ENCODE data around the gene EIF4EBP2. TPM values are rescaled to one million over a fixed set of nuclear protein-coding genes. Genes with fewer than 3 reads are reported as not detected.
A peak's percentile ranks its signal among the peaks of the same experiment; 100 is the strongest.

Gene EIF4EBP2
- total RNA-seq, 1 donor from 2014 or later = 122 TPM

DNA sequence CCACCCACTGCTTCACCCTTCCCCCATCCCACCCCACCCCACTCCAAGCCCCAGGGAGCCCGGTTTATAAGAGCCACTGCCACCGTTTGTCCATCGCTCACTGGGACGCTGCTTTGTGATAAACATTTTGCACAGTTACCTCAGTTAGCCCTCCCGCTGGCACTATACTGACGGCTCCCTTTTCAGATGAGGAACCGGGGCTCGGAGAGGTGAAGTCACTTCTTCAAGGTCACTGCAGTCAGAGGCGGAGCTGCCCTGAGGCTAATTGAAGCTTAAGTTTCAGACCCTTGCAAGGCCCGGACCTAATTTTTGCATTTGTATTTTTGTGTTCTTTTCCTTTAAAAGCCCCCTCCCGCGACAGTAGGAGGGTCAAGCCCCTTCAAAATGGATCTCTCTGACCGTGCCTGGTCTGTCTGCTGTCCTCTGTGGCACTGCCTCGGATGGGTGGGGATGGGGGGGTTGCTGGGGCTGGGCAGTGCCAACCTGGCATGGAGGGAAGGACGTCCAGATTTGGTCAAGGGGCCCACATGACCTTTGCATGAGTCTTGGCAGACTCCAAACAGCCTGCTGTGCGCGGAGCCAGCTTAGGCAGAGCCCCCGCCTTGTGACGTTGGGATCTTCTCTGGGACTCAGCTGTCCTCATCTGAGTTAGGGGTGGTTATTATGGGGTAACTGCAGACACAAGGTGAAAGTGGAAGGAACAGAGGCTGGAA, 55.3 kb downstream of the EIF4EBP2 start:
- no peak overlapping the region for H3K27ac ChIP-seq
- peaks cover 35% of the 10 kb centered on the region for H3K27me3 Mint-ChIP-seq (ENCODE audit: insufficient read depth, low read depth)
- peak overlapping the region; percentile 81 for H3K4me3 Mint-ChIP-seq
- no peak overlapping the region for H3K27ac Mint-ChIP-seq
- peaks cover 36% of the 10 kb centered on the region for H3F3A ChIP-seq (ENCODE audit: low read depth)
- H3K36me3 Mint-ChIP-seq = no peaks in the 10 kb centered on the region
- H3K9me3 ChIP-seq (ENCODE audit: low read depth) = no peaks in the 10 kb centered on the region
- peaks cover 34% of the 10 kb centered on the region for H3K4me1 Mint-ChIP-seq
- TF ChIP-seq CTCF (IDR thresholded peaks at IDR 0.05) (no peak), EZH2 (IDR thresholded peaks at IDR 0.05) (no peak), EZH2phosphoT487 (IDR thresholded peaks at IDR 0.05) (no peak)
- H3K79me2 ChIP-seq (ENCODE audit: low read depth) = no peaks in the 10 kb centered on the region
- DNase-seq (ENCODE audit: low spot score) = peak; percentile 42
- H3K9me3 Mint-ChIP-seq = no peaks in the 10 kb centered on the region
- H3K4me2 ChIP-seq = peak overlapping the region; percentile 95
- no peak overlapping the region for H3K9ac ChIP-seq
- H3K27me3 ChIP-seq = peaks cover 68% of the 10 kb centered on the region
- H4K20me1 ChIP-seq (ENCODE audit: low read depth) = peaks cover 25% of the 10 kb centered on the region
- peak overlapping the region; percentile 60 for H3K4me3 ChIP-seq
- H2AFZ ChIP-seq (replicated peaks) = no peak overlapping the region
- H3K4me1 ChIP-seq = peaks cover 26% of the 10 kb centered on the region
- no peaks in the 10 kb centered on the region for H3K36me3 ChIP-seq

DNA sequence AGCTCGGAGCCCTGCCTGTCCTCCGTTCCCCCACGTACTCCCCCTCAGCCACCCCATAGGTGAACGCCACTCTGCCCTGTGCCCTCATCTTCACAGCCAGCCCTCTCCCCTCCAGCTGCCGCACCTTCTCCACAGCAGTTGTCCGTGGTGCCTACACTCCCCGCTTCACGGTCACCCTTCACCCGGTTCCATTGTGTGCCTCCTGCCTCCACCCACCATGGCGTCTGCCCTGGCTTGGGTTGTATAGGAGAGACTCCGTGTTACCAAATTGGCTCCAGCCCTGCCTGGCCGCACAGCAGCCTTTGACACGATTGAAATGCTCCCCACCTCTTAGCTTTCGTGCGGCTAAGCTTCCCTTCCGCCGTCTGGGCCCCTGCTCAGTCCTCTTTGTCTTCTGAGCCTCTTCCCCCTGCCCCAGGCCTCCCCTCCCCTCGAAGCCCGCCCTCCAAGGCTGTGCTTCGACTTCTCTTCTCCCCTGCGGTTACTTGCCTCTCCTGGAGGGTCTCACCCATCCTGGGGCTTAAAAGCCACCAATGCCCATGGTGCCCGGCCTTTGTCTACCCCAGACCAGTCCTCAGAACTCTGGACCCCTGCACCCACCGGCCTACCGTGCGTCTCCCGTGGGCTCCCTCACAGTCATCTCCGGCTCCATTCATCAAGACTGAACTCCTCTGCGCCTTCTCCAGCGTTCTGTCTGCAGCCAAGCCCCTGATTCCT, 56.0 kb downstream of the EIF4EBP2 start:
- Histone ChIP-seq H3K4me1 (peaks cover 26% of the 10 kb centered on the region), H3K9me3 (ENCODE audit: low read depth) (no peaks in the 10 kb centered on the region), H3K79me2 (ENCODE audit: low read depth) (no peaks in the 10 kb centered on the region), H3K27me3 (peaks cover 61% of the 10 kb centered on the region), H3K9ac (no peak overlapping the region), H3K4me2 (peak overlapping the region; percentile 95), H3K36me3 (no peaks in the 10 kb centered on the region), H4K20me1 (ENCODE audit: low read depth) (peaks cover 25% of the 10 kb centered on the region), H2AFZ (replicated peaks) (peak overlapping the region; percentile 42), H3F3A (ENCODE audit: low read depth) (peaks cover 33% of the 10 kb centered on the region), H3K27ac (no peak overlapping the region), H3K4me3 (peak overlapping the region; percentile 60)
- Mint-ChIP-seq H3K9me3 (no peaks in the 10 kb centered on the region), H3K27me3 (ENCODE audit: insufficient read depth, low read depth) (peaks cover 35% of the 10 kb centered on the region), H3K36me3 (no peaks in the 10 kb centered on the region), H3K27ac (peak overlapping the region; percentile 18), H3K4me1 (peaks cover 34% of the 10 kb centered on the region), H3K4me3 (peak overlapping the region; percentile 81)
- TF ChIP-seq EZH2 (IDR thresholded peaks at IDR 0.05) = no peak
- no peak for TF ChIP-seq EZH2phosphoT487 (IDR thresholded peaks at IDR 0.05)
- TF ChIP-seq CTCF (IDR thresholded peaks at IDR 0.05) = no peak
- DNase-seq (ENCODE audit: low spot score) = peak; percentile 76

DNA sequence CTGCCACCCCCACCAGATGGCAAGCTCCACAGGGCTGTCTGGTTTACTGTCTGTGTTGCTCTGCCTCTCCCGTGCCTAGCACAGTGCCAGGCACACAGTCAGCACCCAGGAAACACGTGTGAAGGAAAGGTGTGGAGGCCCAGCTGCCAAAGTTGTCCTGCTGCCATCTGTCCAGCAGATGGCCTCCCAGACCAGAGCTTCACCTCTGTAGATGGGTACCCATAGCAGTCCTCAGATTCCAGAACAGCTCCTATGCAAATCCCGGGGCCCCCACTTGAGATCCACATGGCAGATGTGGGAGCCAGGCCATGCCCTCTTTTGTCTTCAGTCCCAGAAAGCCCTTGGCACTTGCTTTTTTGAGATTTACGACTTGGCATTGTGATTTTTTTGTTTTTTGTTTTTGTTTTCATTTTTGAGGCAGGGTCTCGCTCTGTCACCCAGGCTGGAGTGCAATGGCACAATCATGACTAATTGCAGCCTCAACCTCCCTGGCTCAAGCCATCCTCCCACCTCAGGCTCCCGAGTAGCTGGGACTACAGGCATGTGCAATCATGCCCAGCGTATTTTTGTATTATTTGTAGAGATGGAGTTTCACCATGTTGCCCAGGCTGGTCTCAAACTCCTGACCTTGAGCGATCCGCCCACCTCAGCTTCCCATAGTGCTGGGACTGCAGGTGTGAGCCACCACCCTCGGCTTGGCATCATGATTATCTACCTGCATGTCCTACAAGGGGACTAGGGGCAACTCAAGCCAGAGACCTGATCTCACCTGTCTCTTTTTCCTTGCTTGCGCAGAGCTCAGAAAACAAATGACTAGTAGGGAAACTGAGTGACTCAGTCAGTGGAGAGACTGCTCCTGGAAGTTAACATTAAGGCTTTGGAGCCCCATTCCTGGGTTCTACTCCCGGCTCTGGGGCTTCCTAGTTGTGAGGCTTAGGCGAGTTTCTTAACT, 57.7 kb downstream of the EIF4EBP2 start:
- H3K4me1 ChIP-seq = peaks cover 22% of the 10 kb centered on the region
- H3K4me2 ChIP-seq = no peak overlapping the region
- H3K9me3 Mint-ChIP-seq = no peaks in the 10 kb centered on the region
- peaks cover 29% of the 10 kb centered on the region for H3K27me3 Mint-ChIP-seq (ENCODE audit: insufficient read depth, low read depth)
- H3K4me3 ChIP-seq = no peak overlapping the region
- H2AFZ ChIP-seq (replicated peaks) = no peak overlapping the region
- H3K9ac ChIP-seq = no peak overlapping the region
- peak; percentile 77 for DNase-seq (ENCODE audit: low spot score)
- no peak overlapping the region for H3K4me3 Mint-ChIP-seq
- peaks cover 27% of the 10 kb centered on the region for H3F3A ChIP-seq (ENCODE audit: low read depth)
- H3K27ac Mint-ChIP-seq = no peak overlapping the region
- no peaks in the 10 kb centered on the region for H3K36me3 ChIP-seq
- H3K36me3 Mint-ChIP-seq = no peaks in the 10 kb centered on the region
- peaks cover 17% of the 10 kb centered on the region for H4K20me1 ChIP-seq (ENCODE audit: low read depth)
- peaks cover 44% of the 10 kb centered on the region for H3K27me3 ChIP-seq
- no peaks in the 10 kb centered on the region for H3K79me2 ChIP-seq (ENCODE audit: low read depth)
- H3K27ac ChIP-seq = no peak overlapping the region
- no peaks in the 10 kb centered on the region for H3K9me3 ChIP-seq (ENCODE audit: low read depth)
- peak; percentile 85 for TF ChIP-seq CTCF (IDR thresholded peaks at IDR 0.05)
- no peak for TF ChIP-seq EZH2 (IDR thresholded peaks at IDR 0.05)
- TF ChIP-seq EZH2phosphoT487 (IDR thresholded peaks at IDR 0.05) = no peak
- H3K4me1 Mint-ChIP-seq = peaks cover 32% of the 10 kb centered on the region
